Muscle layer of colon (tissue), 2 donors: Measurements from ENCODE around the gene SUPT4H1.

Experiments
- H3K27ac ChIP-seq: one replicate; pipeline ENCODE4 v1.7.0; 2013; ENCODE audit warnings: low read depth, mild to moderate bottlenecking, low read length, moderate library complexity
- H3K27me3 ChIP-seq, 2 donors: one replicate each; pipeline ENCODE4 v1.7.0; 2013; ENCODE audit warnings: low read length in 2 of 2, mild to moderate bottlenecking in 2 of 2; ENCODE audit not compliant: insufficient read depth in 2 of 2, control insufficient read depth in 1 of 2
- H3K36me3 ChIP-seq: one replicate; pipeline ENCODE4 v1.7.0; 2013; ENCODE audit warnings: mild to moderate bottlenecking, low read length; ENCODE audit not compliant: insufficient read depth
- H3K4me1 ChIP-seq: one replicate; pipeline ENCODE4 v1.7.0; 2013; ENCODE audit warnings: mild to moderate bottlenecking, low read length; ENCODE audit not compliant: insufficient read depth
- H3K4me3 ChIP-seq, 2 donors: one replicate each; pipeline ENCODE4 v1.7.0; 2013; ENCODE audit warnings: low read length in 2 of 2, low read depth in 1 of 2, mild to moderate bottlenecking in 1 of 2, moderate library complexity in 1 of 2
- H3K9ac ChIP-seq: one replicate; pipeline ENCODE4 v1.7.0; 2013; ENCODE audit warnings: low read length
- H3K9me3 ChIP-seq: one replicate; pipeline ENCODE4 v1.7.0; 2013; ENCODE audit warnings: mild to moderate bottlenecking, low read length
- donor health status: abdominal sarcoma.
- donor health status: Adenocarcinoma of cecum.

Gene SUPT4H1

GRCh38 chr17:58370309-58370708 is 18.3 kb upstream of the SUPT4H1 start:
- Histone ChIP-seq H3K27ac (no peak overlapping the region), H3K4me1 (no peaks in the 10 kb centered on the region)

GRCh38 chr17:58369214-58370031 is 17.4 kb upstream of the SUPT4H1 start:
- Histone ChIP-seq H3K9me3 (no peaks in the 10 kb centered on the region), H3K4me3 (no peak overlapping the region), H3K27ac (no peak overlapping the region), H3K27me3 (no peaks in the 10 kb centered on the region), H3K36me3 (no peaks in the 10 kb centered on the region), H3K9ac (no peak overlapping the region), H3K4me1 (no peaks in the 10 kb centered on the region)

More at GRCh38 chr17:58370309-58370708, 18.3 kb upstream of the SUPT4H1 start:
- Histone ChIP-seq H3K9me3 (no peaks in the 10 kb centered on the region), H3K9ac (no peak overlapping the region), H3K36me3 (no peaks in the 10 kb centered on the region), H3K4me3 (no peak overlapping the region), H3K27me3 (no peaks in the 10 kb centered on the region)

- no peaks in the 10 kb centered on the region for H3K27me3 ChIP-seq
- H3K4me3 ChIP-seq: no peak overlapping the region
- no peaks in the 10 kb centered on the region for H3K9me3 ChIP-seq
- H3K27ac ChIP-seq: no peak overlapping the region
- no peak overlapping the region for H3K9ac ChIP-seq
- no peaks in the 10 kb centered on the region for H3K36me3 ChIP-seq
- no peaks in the 10 kb centered on the region for H3K4me1 ChIP-seq
Measured at GRCh38 chr17:58368860-58369213, 16.8 kb upstream of the SUPT4H1 start.

GRCh38 chr17:58367461-58367860 is 15.5 kb upstream of the SUPT4H1 start:
- Histone ChIP-seq H3K27ac (no peak overlapping the region), H3K9me3 (no peaks in the 10 kb centered on the region), H3K27me3 (no peaks in the 10 kb centered on the region), H3K36me3 (no peaks in the 10 kb centered on the region), H3K4me1 (no peaks in the 10 kb centered on the region), H3K4me3 (no peak overlapping the region), H3K9ac (no peak overlapping the region)

GRCh38 chr17:58365980-58366595 is 14.1 kb upstream of the SUPT4H1 start:
- Histone ChIP-seq H3K27me3 (no peaks in the 10 kb centered on the region), H3K27ac (no peak overlapping the region), H3K4me1 (no peaks in the 10 kb centered on the region), H3K9me3 (no peaks in the 10 kb centered on the region), H3K4me3 (no peak overlapping the region), H3K36me3 (no peaks in the 10 kb centered on the region), H3K9ac (no peak overlapping the region)

GRCh38 chr17:58365185-58365979 is 13.4 kb upstream of the SUPT4H1 start:
- no peaks in the 10 kb centered on the region for H3K27me3 ChIP-seq
- no peaks in the 10 kb centered on the region for H3K36me3 ChIP-seq
- no peak overlapping the region for H3K4me3 ChIP-seq
- H3K9ac ChIP-seq: no peak overlapping the region
- no peaks in the 10 kb centered on the region for H3K9me3 ChIP-seq
- H3K27ac ChIP-seq: no peak overlapping the region
- no peaks in the 10 kb centered on the region for H3K4me1 ChIP-seq

- Histone ChIP-seq H3K27ac (no peak overlapping the region), H3K9me3 (no peaks in the 10 kb centered on the region), H3K27me3 (no peaks in the 10 kb centered on the region), H3K4me1 (no peaks in the 10 kb centered on the region), H3K36me3 (no peaks in the 10 kb centered on the region), H3K9ac (no peak overlapping the region), H3K4me3 (no peak overlapping the region)
Measured at GRCh38 chr17:58364270-58364942, 12.4 kb upstream of the SUPT4H1 start.

- H3K9ac ChIP-seq: no peak overlapping the region
- no peaks in the 10 kb centered on the region for H3K4me1 ChIP-seq
- no peaks in the 10 kb centered on the region for H3K27me3 ChIP-seq
- no peaks in the 10 kb centered on the region for H3K36me3 ChIP-seq
- no peak overlapping the region for H3K4me3 ChIP-seq
- H3K27ac ChIP-seq: no peak overlapping the region
- no peaks in the 10 kb centered on the region for H3K9me3 ChIP-seq
Measured at GRCh38 chr17:58363457-58364185, 11.6 kb upstream of the SUPT4H1 start.

- no peak overlapping the region for H3K9ac ChIP-seq
- H3K4me1 ChIP-seq: no peaks in the 10 kb centered on the region
- H3K36me3 ChIP-seq: no peaks in the 10 kb centered on the region
- no peak overlapping the region for H3K4me3 ChIP-seq
- no peaks in the 10 kb centered on the region for H3K27me3 ChIP-seq
- no peaks in the 10 kb centered on the region for H3K9me3 ChIP-seq
- no peak overlapping the region for H3K27ac ChIP-seq
Measured at GRCh38 chr17:58362368-58363014, 10.5 kb upstream of the SUPT4H1 start.

GRCh38 chr17:58360296-58361063 is 8.5 kb upstream of the SUPT4H1 start:
- no peaks in the 10 kb centered on the region for H3K4me1 ChIP-seq
- H3K9ac ChIP-seq: no peak overlapping the region
- no peaks in the 10 kb centered on the region for H3K27me3 ChIP-seq
- H3K9me3 ChIP-seq: no peaks in the 10 kb centered on the region
- no peaks in the 10 kb centered on the region for H3K36me3 ChIP-seq
- no peak overlapping the region for H3K4me3 ChIP-seq
- H3K27ac ChIP-seq: no peak overlapping the region
